ENCODE measurements around the gene DTNA.

Gene DTNA

GRCh38 chr18:34808389-34808788, 98.3 kb downstream of the DTNA start:
- DNase-seq = no peak

- DNase-seq = no peak
Measured at GRCh38 chr18:34809451-34810072, 99.5 kb downstream of the DTNA start.

- DNase-seq = no peak
Measured at GRCh38 chr18:34816183-34816582, 106.1 kb downstream of the DTNA start.

- no peak for DNase-seq
Measured at GRCh38 chr18:34817636-34818035, 107.5 kb downstream of the DTNA start.

GRCh38 chr18:34818064-34818463, 108.0 kb downstream of the DTNA start:
- no peak for DNase-seq

- no peak for DNase-seq
Measured at GRCh38 chr18:34820360-34821065, 110.4 kb downstream of the DTNA start.

GRCh38 chr18:34821669-34822210, 111.6 kb downstream of the DTNA start:
- no peak for DNase-seq

GRCh38 chr18:34828093-34828492, 118.0 kb downstream of the DTNA start:
- no peak for DNase-seq

GRCh38 chr18:34834897-34835296, 124.8 kb downstream of the DTNA start:
- no peak for DNase-seq

GRCh38 chr18:34835466-34835865, 125.4 kb downstream of the DTNA start:
- no peak for DNase-seq

- DNase-seq = no peak
Measured at GRCh38 chr18:34837769-34838272, 127.7 kb downstream of the DTNA start.

- DNase-seq = no peak
Measured at GRCh38 chr18:34838669-34839068, 128.6 kb downstream of the DTNA start.

GRCh38 chr18:34840256-34840826, 130.2 kb downstream of the DTNA start:
- no peak for DNase-seq

GRCh38 chr18:34841891-34842290, 131.8 kb downstream of the DTNA start:
- DNase-seq = no peak

GRCh38 chr18:34844072-34844471, 134.0 kb downstream of the DTNA start:
- DNase-seq = no peak

GRCh38 chr18:34844732-34845459, 134.8 kb downstream of the DTNA start:
- no peak for DNase-seq

- no peak for DNase-seq
Measured at GRCh38 chr18:34847408-34847807, 137.3 kb downstream of the DTNA start.

GRCh38 chr18:34848156-34848555, 138.1 kb downstream of the DTNA start:
- no peak for DNase-seq

GRCh38 chr18:34848695-34849094, 138.6 kb downstream of the DTNA start:
- DNase-seq = no peak

GRCh38 chr18:34857320-34857719, 147.2 kb downstream of the DTNA start:
- no peak for DNase-seq

GRCh38 chr18:34858188-34858587, 148.1 kb downstream of the DTNA start:
- DNase-seq = no peak

GRCh38 chr18:34859496-34859895, 149.4 kb downstream of the DTNA start:
- no peak for DNase-seq

GRCh38 chr18:34862561-34862960, 152.5 kb downstream of the DTNA start:
- no peak for DNase-seq

Measured in cerebellar nuclear complex (tissue), 1 donor.